ENCODE data around the gene MAF.

MAF gene

DNA sequence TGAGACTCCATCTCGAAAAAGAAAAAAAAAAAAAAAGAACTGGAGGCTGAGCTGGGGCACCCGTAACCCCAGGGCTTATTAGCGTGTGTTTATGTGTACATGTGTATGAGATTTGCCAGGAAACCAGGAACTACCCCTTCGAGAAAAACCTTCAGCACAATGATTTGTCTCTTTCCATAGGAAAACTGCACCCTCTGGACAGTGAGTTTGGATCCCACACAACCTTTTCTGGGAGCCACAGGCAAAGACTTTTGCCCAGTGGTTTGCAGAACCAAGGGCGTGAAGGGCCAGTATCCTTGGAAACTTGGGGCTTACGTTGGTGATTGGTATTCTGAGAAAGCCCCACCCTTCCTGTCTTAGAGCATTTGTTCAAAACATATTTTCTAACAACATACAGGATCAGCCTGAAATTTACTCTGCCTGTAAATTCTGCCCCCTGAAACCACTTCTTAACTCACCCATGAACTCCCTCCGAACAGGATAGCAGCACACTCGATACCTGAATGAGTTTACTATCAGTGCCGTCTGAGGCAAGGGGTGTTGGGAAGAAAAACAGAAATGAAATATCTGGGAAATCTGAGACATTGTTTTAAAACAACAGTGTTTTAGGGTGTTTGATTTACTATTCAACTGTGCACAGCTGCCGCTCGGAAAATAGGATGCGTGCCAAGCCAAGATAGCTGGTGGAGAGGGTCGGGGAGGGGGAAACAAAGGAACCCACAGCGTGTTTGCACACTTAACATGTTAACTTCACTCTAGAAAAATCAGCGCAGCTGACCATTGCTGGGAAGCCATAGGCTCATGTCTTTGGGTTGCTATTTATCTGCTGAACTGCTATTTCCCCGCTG is 40.2 kb upstream of the MAF start:
- H3K27ac ChIP-seq, result no peak overlapping the region
- TF ChIP-seq ZFX (IDR thresholded peaks at IDR 0.05; ENCODE audit: borderline replicate concordance) (no peak), CTCF (IDR thresholded peaks at IDR 0.05) (no peak)

- TF ChIP-seq ZFX (IDR thresholded peaks at IDR 0.05; ENCODE audit: borderline replicate concordance) (no peak), CTCF (IDR thresholded peaks at IDR 0.05) (no peak)
- H3K27ac ChIP-seq, result no peak overlapping the region
These were observed 39.2 kb upstream of the MAF start for GRCh38 chr16:79639576-79640311.

GRCh38 chr16:79638386-79638785 is 37.8 kb upstream of the MAF start:
- H3K27ac ChIP-seq, result no peak overlapping the region
- TF ChIP-seq ZFX (IDR thresholded peaks at IDR 0.05; ENCODE audit: borderline replicate concordance) (no peak), CTCF (IDR thresholded peaks at IDR 0.05) (no peak)

DNA sequence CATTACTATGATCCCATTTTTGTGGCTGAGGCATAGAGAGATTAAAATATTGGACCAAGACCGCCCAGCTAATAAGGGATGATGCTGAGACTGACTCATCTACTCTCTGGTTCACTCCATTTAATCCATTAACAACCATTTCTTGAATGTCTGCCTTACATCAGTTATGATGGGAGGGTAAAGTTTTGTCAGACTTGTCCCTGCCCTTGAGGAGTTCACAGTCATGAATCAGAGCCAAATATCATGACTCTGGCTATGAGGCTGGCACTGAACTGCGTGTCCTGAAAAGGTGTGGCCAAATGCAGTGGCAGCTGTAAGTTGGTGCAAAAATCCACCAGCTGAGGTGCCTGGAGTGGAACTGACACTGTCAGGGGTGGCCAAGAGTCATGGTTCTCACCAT is 35.0 kb upstream of the MAF start:
- no peak overlapping the region for H3K27ac ChIP-seq
- TF ChIP-seq ZFX (IDR thresholded peaks at IDR 0.05; ENCODE audit: borderline replicate concordance) (no peak), CTCF (IDR thresholded peaks at IDR 0.05) (no peak)

DNA sequence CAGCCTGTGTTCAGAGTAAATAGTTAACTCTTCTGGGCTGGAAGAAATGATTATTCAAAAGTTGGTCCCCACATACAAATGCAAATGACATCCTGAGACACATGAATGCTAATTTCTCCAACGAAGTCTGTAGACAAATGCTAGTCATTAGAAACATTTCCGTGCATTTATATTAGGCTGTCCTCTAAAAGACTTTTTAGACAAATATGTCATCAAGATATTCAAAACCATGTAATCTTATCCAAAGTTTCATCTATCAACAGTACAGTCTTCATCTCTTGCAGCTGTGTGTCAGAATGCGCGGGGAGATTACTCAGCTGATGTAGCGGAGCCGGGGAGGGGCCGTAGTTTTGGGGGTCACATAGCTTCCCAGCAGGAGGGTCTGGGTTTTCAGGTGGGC is 33.8 kb upstream of the MAF start:
- H3K27ac ChIP-seq, result no peak overlapping the region
- TF ChIP-seq ZFX (IDR thresholded peaks at IDR 0.05; ENCODE audit: borderline replicate concordance), result no peak
- TF ChIP-seq CTCF (IDR thresholded peaks at IDR 0.05), result no peak

DNA sequence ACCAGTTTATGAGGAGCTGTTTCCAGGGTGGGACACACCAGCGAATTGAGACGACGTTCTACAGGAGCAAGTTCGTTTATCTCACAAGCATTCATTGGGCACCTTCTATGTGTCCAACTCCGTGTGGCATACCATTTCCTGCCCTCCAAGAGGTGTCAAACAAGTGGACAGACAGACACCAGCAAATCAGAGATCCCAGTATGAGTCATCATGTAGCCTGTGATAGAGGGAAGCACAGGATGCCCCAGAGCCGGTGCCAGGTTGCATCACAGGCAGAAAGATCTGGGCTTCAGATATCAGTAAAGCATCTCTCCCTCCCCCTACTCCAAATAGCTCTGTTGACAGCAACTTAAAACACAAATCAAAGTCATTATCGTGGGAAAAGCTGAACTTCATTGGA is 31.8 kb upstream of the MAF start:
- TF ChIP-seq CTCF (IDR thresholded peaks at IDR 0.05), result no peak
- TF ChIP-seq ZFX (IDR thresholded peaks at IDR 0.05; ENCODE audit: borderline replicate concordance), result no peak

DNA sequence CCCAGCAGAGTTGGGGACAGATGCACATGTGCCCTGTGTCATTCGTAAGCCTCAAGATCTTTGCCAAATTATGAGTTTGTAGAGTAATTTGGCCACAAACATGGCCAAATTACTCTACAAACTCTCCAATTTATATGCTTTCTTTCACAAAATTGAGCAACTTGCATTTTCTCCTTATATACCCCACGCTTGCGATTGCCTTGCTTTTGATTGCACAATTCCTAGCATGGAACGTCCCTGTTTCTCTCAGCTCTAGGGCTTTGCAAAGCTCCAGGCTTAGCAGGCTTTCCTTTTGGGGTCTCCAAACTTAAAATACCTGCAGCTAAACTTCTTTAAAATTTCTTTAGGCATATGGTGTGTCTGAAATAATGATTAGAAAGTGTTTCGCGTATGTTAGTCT is 28.5 kb upstream of the MAF start:
- TF ChIP-seq ZFX (IDR thresholded peaks at IDR 0.05; ENCODE audit: borderline replicate concordance), result no peak
- no peak for TF ChIP-seq CTCF (IDR thresholded peaks at IDR 0.05)
- no peak overlapping the region for H3K27ac ChIP-seq

More for the DNA sequence above, 31.8 kb upstream of the MAF start:
- H3K27ac ChIP-seq, result no peak overlapping the region
